Measurements from ENCODE around the gene FBLN2.
A peak's percentile ranks its signal among the peaks of the same experiment; 100 is the strongest.

The FBLN2 gene

DNA sequence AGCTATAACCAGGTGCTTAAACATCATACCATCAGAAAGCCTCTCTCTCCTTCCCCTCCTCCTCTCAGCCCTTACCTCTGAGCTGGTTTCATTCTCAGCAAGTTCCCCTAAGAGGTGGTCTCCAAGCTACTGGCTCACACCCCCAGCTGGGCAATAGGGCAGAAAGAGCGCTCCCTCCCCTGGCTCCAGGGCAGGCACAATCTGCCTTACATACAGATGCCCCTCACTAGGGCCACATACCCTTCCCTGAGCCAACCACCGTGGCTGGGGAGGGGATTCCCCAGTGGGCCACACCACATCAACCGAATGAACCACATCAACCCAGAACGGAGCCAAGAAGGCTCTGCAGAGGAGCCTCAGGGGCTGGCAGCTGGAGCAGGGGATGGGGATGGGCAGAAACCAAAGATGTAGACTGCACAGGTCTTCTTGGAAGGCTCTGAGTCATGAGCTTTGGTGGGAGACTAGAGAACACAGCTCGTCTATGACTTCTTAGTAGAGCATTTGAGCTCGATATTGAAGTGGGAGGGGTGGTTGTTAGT, 4.6 kb upstream of the FBLN2 start:
- intact Hi-C loops (cut with DNase I), result no loop called here
- DNase-seq, result peak in 5 of 42 donors; percentile 12 to 54 (median 38)

DNA sequence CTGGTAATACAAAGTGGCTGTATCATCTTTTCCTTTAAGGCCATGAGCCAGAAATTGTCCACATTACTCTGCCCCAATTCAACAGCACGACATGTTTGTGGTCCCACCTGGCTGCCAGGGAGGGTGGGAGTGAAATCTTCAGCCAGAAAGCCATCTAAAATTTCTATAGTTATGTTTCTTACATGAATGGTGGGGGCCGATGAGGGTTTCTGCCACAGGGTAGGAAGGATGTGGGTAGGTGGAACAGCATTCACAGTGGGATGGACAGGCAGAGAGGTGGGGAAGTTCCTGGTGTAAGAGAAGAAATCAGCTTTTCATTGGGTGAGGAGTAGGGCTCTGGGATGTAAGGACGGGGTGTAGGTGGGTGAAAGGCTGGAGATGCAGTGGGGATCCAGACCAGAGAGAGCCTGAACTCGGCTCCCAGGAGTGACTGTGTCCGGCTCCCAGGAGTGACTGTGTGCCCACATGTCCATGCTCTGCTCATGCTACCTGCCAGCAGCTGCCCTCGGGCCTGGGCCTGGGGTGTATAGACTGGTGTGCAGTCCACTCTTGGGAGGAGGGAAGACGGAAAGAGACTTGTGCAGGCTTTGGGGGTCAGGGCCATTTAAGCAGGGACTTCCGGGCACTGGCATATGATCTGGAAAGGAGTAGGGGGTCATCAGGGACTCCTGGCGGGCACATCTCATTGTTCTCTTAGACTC, 3.8 kb upstream of the FBLN2 start:
- intact Hi-C loops (cut with DNase I), result no loop called here

DNA sequence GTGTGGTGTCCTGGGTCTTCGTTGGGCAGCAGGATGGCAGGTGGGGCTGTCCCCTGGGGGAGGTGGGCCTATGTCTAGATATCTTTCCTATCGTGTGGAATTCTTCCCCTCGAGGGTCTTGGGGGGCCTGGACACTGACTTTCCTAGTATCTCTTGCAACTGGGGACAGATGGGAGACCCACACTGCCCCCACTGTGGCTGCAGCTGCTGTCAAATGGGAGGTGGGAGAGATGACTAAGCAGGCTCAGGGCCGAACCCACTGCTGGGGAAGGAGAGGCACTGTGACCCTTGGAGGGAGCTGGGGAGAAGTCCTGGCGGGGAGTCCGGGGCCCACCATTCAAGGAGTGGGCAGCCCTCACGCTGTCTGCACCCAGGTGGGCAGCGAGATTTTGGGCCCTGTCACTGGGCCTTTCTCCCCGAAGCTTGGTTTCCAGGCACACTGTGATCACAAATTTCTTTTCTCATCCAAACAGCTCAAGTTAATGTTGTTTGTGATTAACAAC, 2.9 kb upstream of the FBLN2 start:
- no peak for DNase-seq
- intact Hi-C loops (cut with DNase I), result no loop called here

More for the DNA sequence above, 3.8 kb upstream of the FBLN2 start:
- DNase-seq, result no peak

DNA sequence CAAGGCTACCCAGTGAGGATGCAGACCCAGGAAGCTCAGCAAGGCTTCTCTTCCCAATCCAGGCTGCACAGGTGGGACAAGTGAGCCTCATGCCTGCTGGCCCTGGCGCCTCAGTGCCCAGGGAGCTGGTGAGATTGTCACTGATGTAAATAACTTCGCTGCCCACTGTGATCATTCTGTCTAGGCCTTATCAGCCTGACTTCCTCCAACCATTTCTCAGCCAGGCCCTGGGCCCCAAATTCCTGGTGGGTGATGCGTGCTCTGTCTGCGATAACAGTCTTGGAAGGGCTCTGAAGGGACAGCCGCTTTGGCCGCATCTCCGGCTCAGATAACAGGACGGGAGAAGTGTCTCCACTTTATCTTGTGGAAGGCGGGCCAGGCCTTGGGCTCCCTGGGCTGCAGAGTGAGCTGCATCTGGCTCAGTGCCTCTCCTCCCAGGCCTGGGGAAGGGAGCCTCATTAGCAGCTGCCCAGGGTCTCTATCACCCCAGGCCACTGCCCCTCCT, 2.2 kb upstream of the FBLN2 start:
- intact Hi-C loops (cut with DNase I), result no loop called here
- DNase-seq, result no peak

DNA sequence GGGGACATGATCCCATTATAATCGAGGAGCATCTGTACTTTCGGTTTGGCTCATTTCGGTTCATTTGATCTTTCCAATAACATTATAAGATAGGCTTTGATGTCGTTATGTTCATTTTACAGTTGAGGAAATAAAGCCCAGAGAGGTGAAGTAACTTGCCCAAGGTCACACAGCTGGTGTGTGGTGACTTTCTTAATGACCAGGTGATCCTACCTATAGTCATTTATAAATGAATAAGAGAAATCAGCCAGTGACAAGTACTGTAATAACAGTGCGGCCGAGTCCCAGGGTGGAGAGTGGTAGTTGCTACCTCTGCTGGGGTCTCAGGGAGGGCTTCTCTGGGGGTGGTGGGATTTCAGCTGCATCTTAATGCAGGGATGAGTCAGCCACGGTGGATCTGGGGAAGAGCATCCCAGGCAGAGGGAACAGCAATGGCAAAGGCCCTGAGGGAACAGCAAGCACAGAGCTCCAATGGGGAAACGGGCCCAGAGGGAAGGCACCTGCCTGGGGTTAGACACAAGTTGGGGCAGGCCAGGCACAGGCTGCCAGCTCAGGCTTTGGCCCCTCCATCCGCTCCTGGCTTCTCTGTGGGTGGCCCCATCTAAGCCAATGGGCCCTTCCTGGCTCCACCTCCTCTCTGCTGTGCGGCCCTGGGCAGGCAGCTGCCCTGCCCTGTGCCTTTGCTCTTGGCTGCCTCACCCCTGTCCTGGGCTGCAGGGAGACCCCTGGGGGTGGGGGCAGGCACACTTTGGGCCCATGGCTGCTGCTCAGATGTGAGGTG, 1.1 kb upstream of the FBLN2 start:
- intact Hi-C loops (cut with DNase I), result no loop called here
- DNase-seq, result no peak

DNA sequence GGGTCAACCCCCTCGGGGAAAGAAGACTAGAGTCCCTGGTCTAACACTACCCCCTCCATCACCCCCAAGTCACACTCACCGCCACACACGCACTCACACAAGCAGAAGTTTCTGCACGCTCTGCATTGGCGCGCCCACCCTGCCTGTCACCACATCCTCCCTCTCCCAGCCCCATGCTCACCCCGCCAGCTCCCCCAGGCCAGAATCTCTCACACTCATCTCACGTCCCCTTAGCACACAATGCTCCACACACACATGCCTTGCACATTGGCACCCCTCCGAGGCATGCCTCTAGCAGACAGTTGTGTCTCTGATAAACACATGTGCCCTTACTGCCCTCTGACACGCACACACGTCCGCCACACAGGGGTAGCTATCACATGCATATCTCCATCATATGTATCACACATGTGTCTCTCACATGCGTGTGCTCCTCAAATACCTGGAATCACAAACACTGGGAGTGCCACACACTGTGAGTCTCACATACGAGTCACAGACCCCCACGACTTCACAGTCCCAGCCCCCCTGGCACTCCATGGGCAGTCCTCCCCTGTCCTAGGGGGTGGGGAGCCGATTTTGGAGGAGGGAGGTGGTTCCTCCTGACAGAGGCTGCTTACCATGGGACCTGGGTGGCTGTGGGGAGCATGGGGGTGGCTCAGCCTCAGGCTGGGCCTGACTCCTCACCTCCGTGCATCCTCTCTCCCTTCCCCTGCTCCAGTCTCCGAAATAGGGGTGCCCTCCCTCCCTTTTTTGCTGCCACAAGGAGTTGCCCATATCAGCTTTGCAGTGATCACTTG, 898 bp downstream of the FBLN2 start:
- no peak for DNase-seq
- intact Hi-C loops (cut with DNase I), result no loop called here

DNA sequence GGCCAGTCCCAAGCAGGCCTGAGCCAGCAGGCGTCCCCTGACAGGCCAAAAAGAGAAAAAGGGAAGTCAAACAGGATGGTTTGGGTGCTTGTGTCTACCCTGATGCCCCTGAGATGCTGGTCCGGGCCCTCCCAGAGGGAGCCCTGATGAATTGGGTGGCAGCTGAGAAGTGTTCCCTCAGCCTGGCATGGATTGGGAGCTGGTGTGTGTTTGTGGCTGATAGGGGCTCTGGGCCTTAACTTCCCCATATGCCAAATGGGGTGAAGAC, 1.4 kb downstream of the FBLN2 start:
- intact Hi-C loops (cut with DNase I), result no loop called here
- DNase-seq, result no peak

DNA sequence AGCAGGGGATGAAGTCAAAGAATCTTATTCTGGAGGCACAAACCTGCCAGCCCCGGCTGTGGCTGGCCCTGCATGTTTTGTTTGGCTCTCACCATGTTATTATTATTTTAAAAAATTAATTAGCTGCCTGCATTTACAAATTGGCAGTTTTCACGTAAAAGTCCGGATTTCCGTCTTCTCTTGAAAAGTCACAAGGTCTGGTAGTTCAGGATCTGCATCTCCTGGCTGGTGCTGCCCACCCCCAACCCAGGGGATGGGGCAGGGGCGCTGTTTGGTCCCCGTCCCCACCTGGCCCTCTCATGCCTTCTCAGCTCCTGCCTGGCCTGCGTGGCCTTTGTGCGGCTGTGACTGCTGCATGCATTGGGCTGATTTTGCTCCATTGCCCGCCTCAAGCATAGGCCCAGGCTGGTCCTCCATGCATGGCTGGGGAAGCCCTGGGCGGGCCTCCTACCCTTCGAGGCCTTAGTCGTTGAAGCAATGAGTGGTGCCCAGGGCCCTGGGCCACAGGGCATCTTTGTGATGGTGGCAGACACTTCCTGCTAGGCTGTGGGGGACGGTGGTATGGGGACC, 2.0 kb downstream of the FBLN2 start:
- intact Hi-C loops (cut with DNase I), result no loop called here
- DNase-seq, result no peak

DNA sequence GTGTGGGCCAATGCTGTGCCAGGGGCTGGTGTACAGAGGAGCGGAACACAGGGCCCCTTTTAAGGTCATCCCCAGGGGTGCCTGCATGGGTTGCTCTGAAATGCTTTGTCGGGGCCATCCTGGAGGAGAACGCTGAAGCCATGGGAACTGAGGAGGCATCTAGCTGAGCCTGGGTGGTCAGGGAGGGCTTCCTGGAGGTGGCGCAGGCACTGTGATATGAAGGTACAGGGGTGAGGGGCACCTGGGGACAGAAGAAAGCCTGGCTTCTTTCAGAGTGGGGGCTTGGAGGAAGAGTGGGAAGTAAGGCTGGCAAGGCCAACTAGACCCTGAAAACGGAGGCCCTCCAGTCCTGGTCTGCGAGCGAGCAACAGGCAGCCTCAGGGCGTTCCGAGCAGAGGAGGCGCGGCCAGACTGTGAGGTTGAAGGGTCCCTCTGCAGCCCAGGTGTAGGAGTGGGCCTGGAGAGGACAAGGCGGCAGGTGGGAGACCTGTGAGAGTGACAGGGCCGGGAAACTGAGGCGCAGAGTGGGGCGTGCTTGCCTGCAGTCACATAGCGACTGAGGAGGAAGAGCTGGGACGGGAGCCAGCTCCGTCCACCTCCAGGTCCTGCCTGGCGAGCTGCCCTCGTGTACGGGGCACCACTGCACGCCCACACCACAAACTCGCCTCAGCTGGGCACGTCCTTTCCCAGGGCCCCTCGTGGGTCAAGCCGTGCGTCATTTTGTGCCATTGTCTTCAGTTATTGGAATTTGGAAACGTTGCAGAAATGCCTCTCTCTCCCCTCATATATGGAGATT, 4.1 kb downstream of the FBLN2 start:
- DNase-seq, result no peak
- intact Hi-C loops (cut with DNase I), result no loop called here

DNA sequence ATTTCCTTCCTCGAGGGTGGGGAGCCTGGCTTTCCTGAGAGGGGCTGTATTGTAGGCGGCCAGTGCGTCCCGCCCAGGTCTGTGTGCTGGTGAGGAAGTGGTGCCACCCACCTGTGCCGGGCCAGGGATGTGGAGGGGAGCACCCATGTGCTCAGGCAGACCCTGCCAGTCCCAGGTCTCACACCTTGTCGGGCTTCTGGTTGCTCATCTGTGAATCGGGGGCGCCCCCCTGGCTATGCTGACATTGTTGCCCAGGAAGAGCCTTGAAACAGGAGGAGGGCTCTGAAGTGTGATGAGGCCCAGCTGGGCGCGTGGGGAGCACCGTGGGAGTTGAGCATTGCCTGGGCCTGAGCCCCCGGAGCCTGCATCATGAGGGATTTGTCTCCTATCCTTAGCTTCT, 4.8 kb downstream of the FBLN2 start:
- intact Hi-C loops (cut with DNase I), result no loop called here
- no peak for DNase-seq

DNA sequence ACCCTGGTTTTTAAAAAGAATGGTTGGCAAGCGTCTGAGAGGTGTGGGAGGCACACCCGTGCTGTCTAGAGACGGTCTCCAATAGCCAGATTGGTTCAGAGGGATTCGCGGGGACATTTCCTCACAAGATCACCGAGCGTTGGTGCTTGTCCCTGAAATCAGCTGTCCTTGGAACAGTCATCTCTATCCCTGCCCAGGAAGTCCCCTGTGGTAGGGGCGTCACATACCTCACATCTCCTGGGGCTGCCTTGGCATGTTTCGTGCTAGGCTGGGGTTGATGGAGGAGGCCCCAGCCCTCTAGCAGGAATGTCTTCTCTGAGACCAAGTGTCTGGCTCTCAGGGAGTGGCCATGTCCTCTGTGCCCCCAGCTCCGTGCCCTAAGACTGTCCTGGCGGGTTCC, 6.8 kb downstream of the FBLN2 start:
- intact Hi-C loops (cut with DNase I), result no loop called here

DNA sequence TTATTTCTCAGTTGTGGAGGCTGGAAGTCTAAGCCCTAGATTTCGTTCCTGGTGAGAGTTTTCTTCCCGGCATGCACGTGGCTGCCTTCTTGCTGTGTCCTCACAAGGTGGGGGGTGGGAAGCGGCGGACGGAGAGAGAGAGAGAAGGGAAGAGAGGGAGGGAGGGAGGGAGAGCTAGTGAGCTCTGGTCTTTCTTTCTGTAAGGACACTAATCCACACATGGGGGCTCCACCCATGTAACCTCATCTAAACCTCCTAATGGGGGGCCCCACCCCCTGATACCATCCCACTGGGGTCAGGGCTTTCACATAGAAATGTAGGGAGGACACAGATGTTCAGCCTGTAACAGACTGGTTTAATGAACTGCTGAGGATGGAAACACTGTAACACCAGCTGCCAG, 7.3 kb downstream of the FBLN2 start:
- intact Hi-C loops (cut with DNase I), result no loop called here
- DNase-seq, result no peak

More for the DNA sequence above, 6.8 kb downstream of the FBLN2 start:
- DNase-seq, result no peak

DNA sequence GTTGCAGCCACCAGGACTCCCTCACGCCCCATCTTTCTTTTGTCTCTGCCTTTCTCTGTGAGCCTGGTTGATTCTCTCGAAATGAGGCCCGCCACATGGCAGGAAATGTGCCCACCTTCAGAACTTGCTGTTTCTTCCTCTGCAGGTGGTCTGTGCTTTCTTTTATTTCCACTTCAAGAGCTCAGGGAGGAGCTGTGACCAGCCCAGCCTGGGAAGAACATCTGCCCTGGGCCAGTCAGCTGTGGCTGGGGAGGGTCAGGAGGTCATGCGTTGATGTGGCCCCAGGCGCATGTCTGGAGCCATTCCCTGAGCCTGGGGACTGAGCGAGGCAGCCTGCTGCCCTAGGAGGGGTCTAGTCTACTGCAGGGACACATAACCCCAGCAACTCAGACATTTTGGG, 8.0 kb downstream of the FBLN2 start:
- intact Hi-C loops (cut with DNase I), result no loop called here
- no peak for DNase-seq

DNA sequence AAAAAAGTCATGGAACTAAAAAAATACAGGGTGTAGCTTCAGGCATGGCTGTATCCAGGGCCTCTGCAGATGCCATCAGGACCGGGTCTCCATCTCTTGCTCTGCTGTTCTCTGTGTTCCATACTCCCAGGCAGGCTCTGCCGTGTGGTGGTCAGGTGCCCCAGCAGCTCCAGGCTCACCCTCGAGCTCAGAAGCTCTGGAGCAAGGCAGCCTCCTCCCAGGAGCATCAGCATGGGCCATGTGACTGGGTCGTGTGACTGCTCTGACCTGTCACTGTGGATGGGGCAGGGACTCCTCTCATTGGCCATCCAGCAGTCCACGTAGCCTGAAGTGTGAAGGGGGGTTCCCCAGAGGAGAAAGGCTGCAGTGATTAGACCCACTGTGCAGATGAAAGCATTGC, 8.5 kb downstream of the FBLN2 start:
- intact Hi-C loops (cut with DNase I), result no loop called here
- no peak for DNase-seq

DNA sequence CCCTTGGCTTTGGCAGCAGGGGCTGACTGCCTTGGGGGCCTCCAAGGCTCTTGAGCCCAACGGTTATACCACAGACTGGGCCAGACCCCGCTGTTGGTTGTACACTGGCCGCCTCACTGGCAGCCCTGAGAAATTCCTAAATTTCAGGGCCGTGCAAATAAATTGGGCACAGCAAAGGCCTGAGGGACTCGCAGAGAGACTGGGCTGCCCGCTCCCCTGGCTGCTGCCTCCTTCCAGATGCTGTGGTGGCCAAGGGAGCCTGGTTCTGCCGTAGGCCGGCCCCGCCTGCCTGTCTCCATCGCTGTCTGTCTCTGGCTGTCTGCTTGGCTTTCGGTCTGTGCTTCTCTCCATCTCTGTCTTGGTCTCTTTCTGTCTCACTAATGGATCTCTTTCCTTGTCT, 9.0 kb downstream of the FBLN2 start:
- DNase-seq, result no peak
- intact Hi-C loops (cut with DNase I), result no loop called here

DNA sequence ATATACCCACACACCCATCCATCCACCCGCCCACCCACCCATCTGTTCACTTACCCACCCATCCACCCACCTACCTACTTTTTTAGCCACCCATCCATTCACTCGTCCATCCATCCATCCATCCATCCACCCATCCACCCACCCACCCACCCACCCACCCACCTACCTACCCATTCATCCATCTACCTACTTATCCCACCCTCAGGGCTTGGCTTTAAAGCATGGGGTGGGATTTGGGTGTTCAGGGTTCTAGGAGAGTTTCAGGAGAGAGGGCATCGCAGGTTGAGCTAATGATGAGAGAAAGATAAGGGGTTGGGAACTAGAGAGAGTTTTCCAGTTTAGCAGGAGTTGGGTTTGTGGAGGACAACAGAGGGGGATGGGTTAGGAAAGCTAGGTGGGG, 9.7 kb downstream of the FBLN2 start:
- DNase-seq, result no peak
- intact Hi-C loops (cut with DNase I), result no loop called here

DNA sequence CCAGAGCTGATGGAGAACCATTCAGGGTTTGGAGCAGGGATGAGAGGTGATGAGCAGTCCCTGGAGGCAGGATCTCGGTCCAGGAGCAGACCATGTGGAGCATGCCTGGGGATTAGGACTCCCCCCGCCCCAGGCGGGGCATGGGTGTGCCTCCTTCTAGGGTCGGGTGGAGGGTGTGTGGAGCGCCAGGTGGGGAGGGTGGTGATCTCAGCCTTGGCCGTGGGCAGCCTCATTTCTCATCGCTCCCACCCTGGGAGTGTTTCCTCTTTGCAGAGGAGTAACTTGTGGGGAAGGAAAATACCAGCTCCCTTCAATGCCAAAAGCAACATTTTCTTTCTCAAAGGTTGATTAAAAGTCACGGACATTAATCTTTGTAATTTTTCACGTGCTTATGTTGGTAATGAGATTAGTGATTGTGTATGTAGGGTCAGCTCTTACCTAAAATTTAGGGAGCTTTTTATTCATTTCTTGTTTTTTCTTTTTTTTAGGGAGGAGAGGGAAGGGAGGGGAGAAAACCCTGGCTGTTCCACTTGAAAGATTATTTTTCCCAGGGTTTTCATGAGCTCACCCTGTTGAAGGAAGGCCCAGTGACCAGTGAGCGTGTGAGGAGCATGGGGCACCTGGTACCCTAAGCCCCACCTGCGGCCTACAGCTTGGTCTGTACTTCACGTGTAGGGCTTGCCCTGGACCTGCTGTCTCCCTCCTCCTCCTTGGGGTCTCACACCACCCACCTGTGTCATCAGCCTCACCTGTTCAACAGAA, 11.0 kb downstream of the FBLN2 start:
- DNase-seq, result peak in 7 of 42 donors; percentile 18 to 58 (median 35)
- intact Hi-C loops (cut with DNase I), result no loop called here

DNA sequence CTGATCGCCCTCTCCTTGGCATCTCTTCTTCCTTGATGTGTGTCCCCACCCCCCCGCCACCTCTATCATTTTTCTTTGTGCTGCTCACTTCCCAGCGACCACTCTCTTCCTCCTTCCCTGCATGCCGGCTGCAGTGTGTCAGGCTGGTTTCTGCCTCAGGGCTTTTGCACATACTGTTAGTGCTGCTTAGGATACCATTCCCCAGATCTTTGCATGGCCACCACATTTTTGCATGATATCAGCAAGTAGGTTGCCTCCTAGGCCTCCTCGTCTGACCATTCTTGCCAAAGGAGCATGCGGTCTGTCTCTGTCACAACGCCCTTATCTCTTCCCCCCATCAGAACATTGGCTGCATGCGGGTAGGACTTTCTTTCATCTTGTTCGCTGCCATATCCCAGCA, 12.5 kb downstream of the FBLN2 start:
- no peak for DNase-seq
- intact Hi-C loops (cut with DNase I), result no loop called here
